Fibroblast of lung (primary cell): ENCODE measurements around the gene NLRP3. TPM values are rescaled to one million over a fixed set of nuclear protein-coding genes. Genes with fewer than 3 reads are reported as not detected.

ENCODE experiments used
- DNase-seq, 2 donors: peaks; one replicate each; pipeline versions ENCODE4 v3.0.0 to v3.0.0-alpha.2; 2010; ENCODE audit warnings: low read depth in 2 of 2
- H2AFZ ChIP-seq: 2 replicates; pipeline ENCODE4 v1.5.1; 2012; ENCODE audit warnings: low read length, control low read depth, inconsistent platforms
- H3K27ac ChIP-seq: 2 replicates; pipeline ENCODE4 v1.5.1; 2011; ENCODE audit warnings: low read length, control low read depth; ENCODE audit not compliant: insufficient read depth
- H3K27me3 ChIP-seq: 2 replicates; pipeline ENCODE4 v1.5.1; 2011; ENCODE audit warnings: mild to moderate bottlenecking, low read length; ENCODE audit not compliant: control insufficient read depth, insufficient read depth
- H3K36me3 ChIP-seq: 2 replicates; pipeline ENCODE4 v1.5.1; 2011; ENCODE audit warnings: low read length; ENCODE audit not compliant: control insufficient read depth, insufficient read depth
- H3K4me1 ChIP-seq: 2 replicates; pipeline ENCODE4 v1.5.1; 2011; ENCODE audit warnings: low read length; ENCODE audit not compliant: control insufficient read depth, insufficient read depth; ENCODE audit errors: extremely low read depth
- H3K4me2 ChIP-seq: 2 replicates; pipeline ENCODE4 v1.5.1; 2011; ENCODE audit warnings: low read length, control low read depth; ENCODE audit not compliant: insufficient read depth; ENCODE audit errors: extremely low read depth
- H3K4me3 ChIP-seq, 4 experiments: fragments of 200-600 bp in 1 of 4; sonication (generic) in 1 of 4; replicated peaks in 1 of 4; 2 replicates each; pipeline ENCODE4 v1.5.1; 2011 to 2016; ENCODE audit warnings: low read length in 4 of 4, low read depth in 3 of 4, mild to moderate bottlenecking in 3 of 4, control low read depth in 2 of 4, inconsistent platforms in 1 of 4, mixed read lengths in 1 of 4; ENCODE audit not compliant: insufficient read depth in 1 of 4; ENCODE audit errors: control extremely low read depth in 1 of 4
- H3K79me2 ChIP-seq: 2 replicates; pipeline ENCODE4 v1.5.1; 2012; ENCODE audit warnings: mild to moderate bottlenecking, low read length, inconsistent platforms; ENCODE audit not compliant: control insufficient read depth, insufficient read depth
- H3K9ac ChIP-seq: 2 replicates; pipeline ENCODE4 v1.5.1; 2011; ENCODE audit warnings: mild to moderate bottlenecking, low read length, control low read depth; ENCODE audit not compliant: insufficient read depth
- H3K9me3 ChIP-seq: 2 replicates; pipeline ENCODE4 v1.5.1; 2012; ENCODE audit warnings: low read depth, low read length; ENCODE audit not compliant: control insufficient read depth, insufficient read depth
- H4K20me1 ChIP-seq: 2 replicates; pipeline ENCODE4 v1.5.1; 2011; ENCODE audit warnings: low read length; ENCODE audit not compliant: control insufficient read depth, insufficient read depth; ENCODE audit errors: extremely low read depth
- EZH2 ChIP-seq: IDR thresholded peaks from 2 replicates; pipeline ENCODE4 v1.5.1; 2012; ENCODE audit warnings: low read length, control low read depth, mild to moderate bottlenecking; ENCODE audit errors: missing control alignments
- polyA plus RNA-seq, 2 donors: library from polyadenylated mRNA; depleted of rRNA in 1 of 2; stranded (reverse) in 1 of 2; unstranded in 1 of 2; fragments of >200 nt; gene quantifications; 2 replicates each; pipeline ENCODE4 v1.2.1, GENCODE V29; 2011 to 2012; ENCODE audit warnings: missing spikeins in 1 of 2
- total RNA-seq: library from RNA; depleted of rRNA; stranded (reverse); fragments of >200 nt; gene quantifications from 2 replicates; pipeline ENCODE4 v1.2.1, GENCODE V29; 2014
- TF ChIP-seq, protein P1 (sequence below), 2 donors: IDR thresholded peaks in 1 of 2; conservative IDR thresholded peaks in 1 of 2; 1 replicate in 1 of 2; 2 replicates in 1 of 2; pipeline ENCODE4 v1.5.1; 2011 to 2012; ENCODE audit warnings: low read length in 2 of 2, control low read depth in 1 of 2, inconsistent platforms in 1 of 2, low read depth in 1 of 2, mild to moderate bottlenecking in 1 of 2

The NLRP3 gene
- total and polyA plus RNA-seq, 2 donors (not counting 1 experiment from before 2014, with no cell fraction given) = under 0.01 to 0.07 TPM

DNA sequence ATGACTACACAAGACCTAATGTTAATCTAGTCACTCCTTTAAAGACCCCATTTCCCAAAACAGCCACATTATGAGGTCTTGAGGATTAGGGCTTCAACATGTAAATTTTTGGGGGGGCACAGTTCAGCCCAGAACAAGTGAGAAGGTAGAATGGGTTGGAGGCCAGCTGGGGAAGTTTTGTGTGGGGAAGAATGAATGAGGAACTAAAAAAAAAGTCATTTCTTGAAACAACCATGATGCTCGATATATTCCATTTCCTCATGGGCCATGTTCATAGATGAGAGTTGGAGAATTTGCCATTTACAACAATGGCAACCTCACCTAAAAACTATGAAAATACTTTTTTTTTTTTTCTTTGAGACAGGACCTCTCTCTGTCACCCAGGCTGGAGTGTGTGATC is 14.5 kb downstream of the NLRP3 start:
- Histone ChIP-seq H3K4me3 (no peak overlapping the region), H3K4me1 (no peaks in the 10 kb centered on the region), H3K4me2 (no peak overlapping the region), H3K27me3 (no peaks in the 10 kb centered on the region), H3K36me3 (no peaks in the 10 kb centered on the region), H3K79me2 (no peaks in the 10 kb centered on the region), H4K20me1 (no peaks in the 10 kb centered on the region), H3K27ac (no peak overlapping the region), H3K9me3 (no peaks in the 10 kb centered on the region), H3K9ac (no peak overlapping the region), H2AFZ (no peak overlapping the region)
- TF ChIP-seq, protein P1, sequence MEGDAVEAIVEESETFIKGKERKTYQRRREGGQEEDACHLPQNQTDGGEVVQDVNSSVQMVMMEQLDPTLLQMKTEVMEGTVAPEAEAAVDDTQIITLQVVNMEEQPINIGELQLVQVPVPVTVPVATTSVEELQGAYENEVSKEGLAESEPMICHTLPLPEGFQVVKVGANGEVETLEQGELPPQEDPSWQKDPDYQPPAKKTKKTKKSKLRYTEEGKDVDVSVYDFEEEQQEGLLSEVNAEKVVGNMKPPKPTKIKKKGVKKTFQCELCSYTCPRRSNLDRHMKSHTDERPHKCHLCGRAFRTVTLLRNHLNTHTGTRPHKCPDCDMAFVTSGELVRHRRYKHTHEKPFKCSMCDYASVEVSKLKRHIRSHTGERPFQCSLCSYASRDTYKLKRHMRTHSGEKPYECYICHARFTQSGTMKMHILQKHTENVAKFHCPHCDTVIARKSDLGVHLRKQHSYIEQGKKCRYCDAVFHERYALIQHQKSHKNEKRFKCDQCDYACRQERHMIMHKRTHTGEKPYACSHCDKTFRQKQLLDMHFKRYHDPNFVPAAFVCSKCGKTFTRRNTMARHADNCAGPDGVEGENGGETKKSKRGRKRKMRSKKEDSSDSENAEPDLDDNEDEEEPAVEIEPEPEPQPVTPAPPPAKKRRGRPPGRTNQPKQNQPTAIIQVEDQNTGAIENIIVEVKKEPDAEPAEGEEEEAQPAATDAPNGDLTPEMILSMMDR (conservative IDR thresholded peaks at IDR 0.05 in 1 of 2, IDR thresholded peaks at IDR 0.05 in 1 of 2; ENCODE audit: low read depth in 1 of 2, low read length in 2 of 2) = no peak
- TF ChIP-seq EZH2 = no peak
- no peak for DNase-seq

DNA sequence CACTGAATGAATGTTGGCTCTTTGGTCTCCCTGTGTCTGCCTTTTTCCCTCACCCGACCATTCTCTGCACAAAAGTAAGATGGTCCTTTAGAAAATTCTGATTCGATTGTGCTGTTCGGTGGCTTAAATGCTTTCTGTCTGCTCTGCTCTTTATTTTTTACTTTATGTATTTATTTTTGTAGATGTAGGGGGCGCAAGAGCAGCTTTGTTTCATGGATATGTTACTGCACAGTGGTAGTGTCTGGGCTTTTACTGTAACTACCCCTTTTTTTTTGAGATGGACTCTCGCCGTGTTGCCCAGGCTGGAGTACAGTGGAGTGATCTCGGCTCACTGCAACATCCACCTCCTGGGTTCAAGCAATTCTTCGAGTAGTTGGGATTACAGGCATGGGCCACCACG is 15.7 kb downstream of the NLRP3 start:
- Histone ChIP-seq H3K9me3 (no peaks in the 10 kb centered on the region), H3K27me3 (no peaks in the 10 kb centered on the region)

DNA sequence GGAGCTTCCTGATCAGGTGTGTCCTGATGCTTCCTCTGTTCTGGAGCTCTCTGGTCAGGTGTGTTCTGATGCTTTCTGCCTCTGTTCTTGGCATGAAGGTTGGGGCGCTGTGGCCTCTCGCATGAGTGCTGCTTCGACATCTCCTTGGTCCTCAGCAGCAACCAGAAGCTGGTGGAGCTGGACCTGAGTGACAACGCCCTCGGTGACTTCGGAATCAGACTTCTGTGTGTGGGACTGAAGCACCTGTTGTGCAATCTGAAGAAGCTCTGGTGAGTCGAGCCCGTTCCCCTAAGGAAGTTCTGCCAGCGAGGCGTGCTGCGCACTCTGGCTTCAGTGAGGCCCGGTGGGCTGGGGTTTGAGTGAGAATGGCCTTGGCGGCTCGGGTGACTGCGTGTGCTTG is 18.0 kb downstream of the NLRP3 start:
- no peak for DNase-seq
- H3K36me3 ChIP-seq = no peaks in the 10 kb centered on the region
- no peaks in the 10 kb centered on the region for H3K27me3 ChIP-seq
- H3K27ac ChIP-seq = no peak overlapping the region
- H3K9ac ChIP-seq = no peak overlapping the region
- H2AFZ ChIP-seq = no peak overlapping the region
- no peaks in the 10 kb centered on the region for H3K79me2 ChIP-seq
- no peak overlapping the region for H3K4me3 ChIP-seq
- no peaks in the 10 kb centered on the region for H3K4me1 ChIP-seq
- no peak for TF ChIP-seq EZH2
- TF ChIP-seq, protein P1 (conservative IDR thresholded peaks at IDR 0.05 in 1 of 2, IDR thresholded peaks at IDR 0.05 in 1 of 2; ENCODE audit: low read depth in 1 of 2, low read length in 2 of 2) = no peak
- H3K4me2 ChIP-seq = no peak overlapping the region
- H4K20me1 ChIP-seq = no peaks in the 10 kb centered on the region
- no peaks in the 10 kb centered on the region for H3K9me3 ChIP-seq

More for the DNA sequence above, 15.7 kb downstream of the NLRP3 start:
- Histone ChIP-seq H3K4me2 (no peak overlapping the region), H4K20me1 (no peaks in the 10 kb centered on the region), H3K9ac (no peak overlapping the region), H3K27ac (no peak overlapping the region), H3K79me2 (no peaks in the 10 kb centered on the region), H3K4me1 (no peaks in the 10 kb centered on the region), H3K4me3 (no peak overlapping the region), H3K36me3 (no peaks in the 10 kb centered on the region), H2AFZ (no peak overlapping the region)
- no peak for DNase-seq
- no peak for TF ChIP-seq EZH2
- TF ChIP-seq, protein P1 (conservative IDR thresholded peaks at IDR 0.05 in 1 of 2, IDR thresholded peaks at IDR 0.05 in 1 of 2; ENCODE audit: low read depth in 1 of 2, low read length in 2 of 2) = no peak
